ENCODE data around the gene HDAC4. TPM values are rescaled to one million over a fixed set of nuclear protein-coding genes. Genes with fewer than 3 reads are reported as not detected.

Gene HDAC4
- total and polyA plus RNA-seq, 7 donors: 7.9 to 329 (median 129) TPM

DNA sequence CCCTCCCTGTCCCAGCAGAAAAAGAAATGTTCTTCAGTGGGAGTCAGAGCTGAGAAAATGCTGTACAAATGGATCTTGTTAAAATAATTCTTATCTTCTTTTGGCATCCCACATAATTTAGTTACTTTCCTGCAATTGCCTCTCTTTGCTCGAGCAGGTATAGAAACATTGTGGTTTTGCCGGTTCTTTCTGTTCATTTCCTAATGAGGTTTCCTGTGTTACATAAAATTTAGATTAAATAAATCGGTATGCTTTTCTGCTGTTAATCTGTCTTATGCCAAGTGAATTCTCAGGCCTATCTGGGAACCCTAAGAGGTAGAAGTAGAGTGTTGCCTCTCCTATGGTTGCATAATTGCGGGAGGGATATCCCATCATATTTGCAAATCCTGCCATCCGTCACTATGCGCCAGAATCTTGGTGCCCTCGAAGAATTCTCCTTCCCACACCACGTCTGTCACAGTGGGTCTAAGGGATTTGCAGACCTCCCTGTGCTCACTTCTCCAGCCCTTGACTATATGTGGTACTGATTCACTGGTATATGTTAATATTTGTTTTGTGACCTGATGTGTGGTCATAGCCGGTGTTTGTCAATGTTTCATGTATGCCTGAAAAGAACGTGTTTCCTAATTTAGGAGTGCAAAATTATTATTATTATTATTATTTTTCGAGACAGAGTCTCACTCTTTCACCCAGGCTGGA, 12.2 kb upstream of the HDAC4 start:
- TF ChIP-seq, protein P1, sequence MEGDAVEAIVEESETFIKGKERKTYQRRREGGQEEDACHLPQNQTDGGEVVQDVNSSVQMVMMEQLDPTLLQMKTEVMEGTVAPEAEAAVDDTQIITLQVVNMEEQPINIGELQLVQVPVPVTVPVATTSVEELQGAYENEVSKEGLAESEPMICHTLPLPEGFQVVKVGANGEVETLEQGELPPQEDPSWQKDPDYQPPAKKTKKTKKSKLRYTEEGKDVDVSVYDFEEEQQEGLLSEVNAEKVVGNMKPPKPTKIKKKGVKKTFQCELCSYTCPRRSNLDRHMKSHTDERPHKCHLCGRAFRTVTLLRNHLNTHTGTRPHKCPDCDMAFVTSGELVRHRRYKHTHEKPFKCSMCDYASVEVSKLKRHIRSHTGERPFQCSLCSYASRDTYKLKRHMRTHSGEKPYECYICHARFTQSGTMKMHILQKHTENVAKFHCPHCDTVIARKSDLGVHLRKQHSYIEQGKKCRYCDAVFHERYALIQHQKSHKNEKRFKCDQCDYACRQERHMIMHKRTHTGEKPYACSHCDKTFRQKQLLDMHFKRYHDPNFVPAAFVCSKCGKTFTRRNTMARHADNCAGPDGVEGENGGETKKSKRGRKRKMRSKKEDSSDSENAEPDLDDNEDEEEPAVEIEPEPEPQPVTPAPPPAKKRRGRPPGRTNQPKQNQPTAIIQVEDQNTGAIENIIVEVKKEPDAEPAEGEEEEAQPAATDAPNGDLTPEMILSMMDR (IDR thresholded peaks at IDR 0.05): no peak
- Histone ChIP-seq H3K36me3 (ENCODE audit: insufficient read depth in 1 of 2, low read depth in 1 of 2) (no peaks in the 10 kb centered on the region), H3K27me3 (ENCODE audit: insufficient read depth in 3 of 3, low read length in 2 of 3) (no peaks in the 10 kb centered on the region), H3K27ac (no peak overlapping the region), H3K9me3 (no peaks in the 10 kb centered on the region), H3K4me1 (peaks cover 6% of the 10 kb centered on the region), H3K4me3 (no peak overlapping the region)
- no peak for ATAC-seq
- intact Hi-C loops (cut with DNase I): no loop called here
- DNase-seq: no peak
- 89 to 92% (median 89%) methylated on average over 11 of the region's 11 CpGs for WGBS, 3 donors

DNA sequence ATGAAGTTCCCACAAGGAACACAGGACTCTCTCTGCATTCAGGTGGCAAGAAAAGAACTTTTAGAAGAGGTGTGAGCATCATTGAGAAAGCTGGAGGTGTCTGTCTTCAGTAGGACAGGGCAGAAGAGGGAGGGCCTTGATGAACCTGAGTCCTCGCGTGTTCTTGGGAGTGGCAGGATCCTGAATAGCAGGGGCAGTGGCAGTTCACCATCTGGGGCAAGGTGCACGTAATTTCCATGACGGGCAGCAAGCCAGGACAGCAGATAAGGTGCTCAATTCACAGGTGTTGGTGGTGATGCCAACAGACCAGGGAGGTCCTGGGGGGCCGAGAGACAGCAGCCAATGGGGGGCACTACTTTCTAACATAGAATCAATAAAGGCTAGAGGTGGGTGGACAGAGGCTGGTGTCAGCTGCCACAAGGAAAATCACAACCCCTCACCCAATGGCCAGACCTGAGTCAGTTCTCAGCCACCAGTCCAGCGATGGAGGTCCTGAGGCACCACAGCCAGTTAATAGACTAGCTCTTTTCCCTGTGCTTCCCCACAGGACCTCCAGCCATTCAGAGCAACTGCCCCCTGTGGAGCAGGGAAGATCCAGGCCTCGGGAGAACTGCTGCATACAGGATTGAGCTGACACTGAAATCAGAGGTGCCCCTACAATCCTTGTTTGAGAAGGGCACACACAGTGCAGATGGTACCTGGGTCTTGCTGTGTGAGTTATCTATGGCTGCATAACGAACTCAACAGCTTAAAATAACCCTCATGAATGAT, 10.9 kb upstream of the HDAC4 start:
- no peaks in the 10 kb centered on the region for H3K9me3 ChIP-seq
- intact Hi-C loops (cut with DNase I): loop anchor here in 1 of 2 donors (1.0 kb wide), 1 partner anchor 26 kb away; no protein-coding TSS in a partner anchor
- H3K4me1 ChIP-seq: peaks cover 6% of the 10 kb centered on the region
- no peak overlapping the region for H3K27ac ChIP-seq
- 79 to 84% (median 79%) methylated on average over 8 of the region's 8 CpGs for WGBS, 3 donors
- H3K27me3 ChIP-seq (ENCODE audit: insufficient read depth in 3 of 3, low read length in 2 of 3): no peaks in the 10 kb centered on the region
- TF ChIP-seq, protein P1 (IDR thresholded peaks at IDR 0.05): no peak
- no peak for DNase-seq
- no peak for ATAC-seq
- no peak overlapping the region for H3K4me3 ChIP-seq
- H3K36me3 ChIP-seq (ENCODE audit: insufficient read depth in 1 of 2, low read depth in 1 of 2): no peaks in the 10 kb centered on the region

DNA sequence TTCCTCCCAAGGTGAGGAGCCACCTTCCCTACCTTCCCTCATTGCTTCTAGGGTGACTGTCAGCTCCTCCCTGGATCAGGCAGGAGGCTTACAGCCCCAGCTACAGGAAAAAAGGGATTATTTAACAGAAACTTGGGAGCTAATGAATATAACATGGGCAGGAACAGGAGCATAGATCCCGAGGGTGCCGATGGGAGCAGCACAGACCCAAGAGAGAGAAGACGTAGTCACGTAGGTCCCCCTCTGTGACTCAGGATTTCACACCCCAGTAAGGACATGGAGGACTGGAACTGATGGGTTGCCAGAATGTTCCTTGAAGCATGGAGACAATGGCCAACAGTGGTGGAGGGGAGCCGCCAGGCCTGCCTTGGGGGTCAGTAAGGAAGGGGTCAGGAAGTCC, 10.3 kb upstream of the HDAC4 start:
- Histone ChIP-seq H3K9me3 (no peaks in the 10 kb centered on the region), H3K4me3 (no peak overlapping the region), H3K27ac (no peak overlapping the region), H3K4me1 (peaks cover 6% of the 10 kb centered on the region), H3K27me3 (ENCODE audit: insufficient read depth in 3 of 3, low read length in 2 of 3) (no peaks in the 10 kb centered on the region), H3K36me3 (ENCODE audit: insufficient read depth in 1 of 2, low read depth in 1 of 2) (no peaks in the 10 kb centered on the region)
- intact Hi-C loops (cut with DNase I): loop anchor here in 1 of 2 donors (1.0 kb wide), 1 partner anchor 26 kb away; no protein-coding TSS in a partner anchor
- ATAC-seq (no peak), DNase-seq (no peak)
- WGBS, 3 donors: 89 to 95% (median 91%) methylated on average over 5 of the region's 5 CpGs
- TF ChIP-seq, protein P1 (IDR thresholded peaks at IDR 0.05): no peak

DNA sequence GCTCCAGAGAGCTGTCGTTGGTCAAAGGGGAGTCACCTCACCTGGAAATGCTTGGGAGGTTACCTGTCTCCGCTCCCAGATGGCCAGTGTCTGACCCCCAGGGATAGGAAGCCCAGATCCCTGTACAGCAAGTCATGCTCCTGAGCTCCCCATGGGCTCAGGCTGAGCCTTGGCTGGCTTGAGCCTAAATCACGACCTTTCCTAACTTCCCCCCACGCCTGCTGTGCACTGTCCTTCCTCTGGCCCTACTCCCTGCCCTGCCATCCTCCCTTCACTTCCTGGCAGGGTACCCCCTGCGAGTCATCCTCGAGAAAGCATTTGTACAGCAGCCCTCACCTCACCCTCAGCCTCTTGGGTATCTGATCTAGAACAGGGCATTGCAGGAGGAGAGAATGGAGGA, 9.2 kb upstream of the HDAC4 start:
- 82 to 86% (median 83%) methylated on average over 6 of the region's 6 CpGs for WGBS, 3 donors
- no peaks in the 10 kb centered on the region for H3K36me3 ChIP-seq (ENCODE audit: insufficient read depth in 1 of 2, low read depth in 1 of 2)
- H3K9me3 ChIP-seq: no peaks in the 10 kb centered on the region
- intact Hi-C loops (cut with DNase I): no loop called here
- H3K27ac ChIP-seq: no peak overlapping the region
- H3K4me3 ChIP-seq: no peak overlapping the region
- no peaks in the 10 kb centered on the region for H3K4me1 ChIP-seq
- ATAC-seq (no peak), DNase-seq (no peak)
- TF ChIP-seq, protein P1 (IDR thresholded peaks at IDR 0.05): no peak
- H3K27me3 ChIP-seq (ENCODE audit: insufficient read depth in 3 of 3, low read length in 2 of 3): no peaks in the 10 kb centered on the region

All from psoas muscle (tissue), 8 donors.